ENCODE measurements around the gene CEP104.

DNA sequence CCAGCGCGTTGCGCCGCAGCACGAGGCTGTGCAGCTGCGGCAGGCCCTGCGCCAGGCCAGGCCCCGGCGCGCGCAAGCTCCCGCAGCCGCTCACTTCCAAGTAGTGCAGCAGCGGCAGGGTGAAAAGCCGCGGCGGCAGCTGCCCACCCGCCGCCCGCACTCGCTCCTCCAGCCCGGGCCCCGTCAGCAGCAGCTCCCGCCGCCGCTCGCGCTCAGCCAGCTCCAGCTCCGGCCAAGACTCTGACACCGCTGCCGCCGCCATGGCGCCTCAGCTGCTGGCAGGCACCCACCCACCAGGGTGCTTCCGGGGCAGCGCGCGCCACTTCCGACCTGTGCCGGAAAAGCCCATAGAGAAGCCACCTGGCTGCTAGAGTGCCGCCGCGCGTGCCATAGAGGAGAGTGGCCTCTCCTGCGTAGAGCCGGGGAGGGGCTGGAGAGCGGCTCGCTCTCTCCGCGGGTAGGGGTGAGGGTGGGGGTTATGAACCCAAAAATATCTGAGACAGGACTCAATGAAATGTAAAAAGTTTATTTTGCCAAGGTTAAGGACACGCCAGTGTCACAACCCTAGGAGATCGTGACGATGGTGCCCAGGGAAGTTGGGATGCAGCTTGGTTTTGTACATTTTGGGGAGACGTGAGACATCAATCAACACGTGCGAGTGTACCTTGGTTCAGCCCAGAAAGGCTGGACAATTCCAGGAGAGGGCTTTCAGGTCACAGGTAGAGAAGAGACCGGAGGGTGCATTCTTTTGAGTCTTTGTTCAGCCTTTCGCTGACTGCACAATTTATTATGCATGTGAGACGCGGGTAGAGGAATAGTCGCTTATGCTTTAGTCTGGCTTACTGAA lies 60.6 kb downstream of the CEP104 start, which contains the start of gene LRRC47:
- TF ChIP-seq, protein P1, sequence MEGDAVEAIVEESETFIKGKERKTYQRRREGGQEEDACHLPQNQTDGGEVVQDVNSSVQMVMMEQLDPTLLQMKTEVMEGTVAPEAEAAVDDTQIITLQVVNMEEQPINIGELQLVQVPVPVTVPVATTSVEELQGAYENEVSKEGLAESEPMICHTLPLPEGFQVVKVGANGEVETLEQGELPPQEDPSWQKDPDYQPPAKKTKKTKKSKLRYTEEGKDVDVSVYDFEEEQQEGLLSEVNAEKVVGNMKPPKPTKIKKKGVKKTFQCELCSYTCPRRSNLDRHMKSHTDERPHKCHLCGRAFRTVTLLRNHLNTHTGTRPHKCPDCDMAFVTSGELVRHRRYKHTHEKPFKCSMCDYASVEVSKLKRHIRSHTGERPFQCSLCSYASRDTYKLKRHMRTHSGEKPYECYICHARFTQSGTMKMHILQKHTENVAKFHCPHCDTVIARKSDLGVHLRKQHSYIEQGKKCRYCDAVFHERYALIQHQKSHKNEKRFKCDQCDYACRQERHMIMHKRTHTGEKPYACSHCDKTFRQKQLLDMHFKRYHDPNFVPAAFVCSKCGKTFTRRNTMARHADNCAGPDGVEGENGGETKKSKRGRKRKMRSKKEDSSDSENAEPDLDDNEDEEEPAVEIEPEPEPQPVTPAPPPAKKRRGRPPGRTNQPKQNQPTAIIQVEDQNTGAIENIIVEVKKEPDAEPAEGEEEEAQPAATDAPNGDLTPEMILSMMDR (IDR thresholded peaks at IDR 0.05): peak in 2 of 6 experiments; percentile 17 to 27
- TF ChIP-seq POLR2A (IDR thresholded peaks at IDR 0.05): peak; percentile 55 to 58
